GM12878 (cell line): Measurements from ENCODE around the gene AK8. TPM values are rescaled to one million over a fixed set of nuclear protein-coding genes. Genes with fewer than 3 reads are reported as not detected.

Experiments used
- ATAC-seq: fragments of 200-7000 bp; cut with Tn5 transposase; 3 replicates; pipeline ENCODE4 v1.9.1; 2020; ENCODE audit warnings: mild to moderate bottlenecking, moderate library complexity
- BruUV-seq: library from RNA; stranded (reverse); fragments of 400-500 nt; replicated peaks from 2 replicates; lab custom pipeline; 2021; lab: Mats Ljungman, UMichigan
- CTCF ChIA-PET: fragments of 300-600 bp; sonication (Branson Sonifier 250); formaldehyde crosslinking; extraction: SDS; loops from one replicate; lab custom pipeline; 2021; ENCODE audit warnings: inconsistent platforms; lab: Yijun Ruan, JAX
- POLR2A ChIA-PET: fragments of 350-600 bp; formaldehyde crosslinking; extraction: SDS; loops from one replicate; lab custom pipeline; 2021; ENCODE audit warnings: inconsistent platforms; lab: Charles Lee
- RAD21 ChIA-PET: fragments of 300-600 bp; sonication (Branson Sonifier 250); formaldehyde crosslinking; loops from one replicate; lab custom pipeline; 2023; ENCODE audit warnings: antibody characterized with exemption; ENCODE audit not compliant: unreplicated experiment; lab: Charles Lee
- SMC1A ChIA-PET: fragments of 300-600 bp; sonication (Branson Sonifier 250); formaldehyde crosslinking; loops from one replicate; lab custom pipeline; 2023; ENCODE audit not compliant: unreplicated experiment, uncharacterized antibody; lab: Charles Lee
- DNase-seq: peaks from one replicate; pipeline ENCODE4 v3.0.0-alpha.2; 2011; ENCODE audit warnings: low read depth, low spot score
- FAIRE-seq: peaks from 3 replicates; lab custom pipeline; 2011; peaks lifted over from hg19 to GRCh38; lab: Jason Lieb, UNC
- H2AFZ ChIP-seq: 2 replicates; pipeline ENCODE4 v1.6.0; 2011; ENCODE audit warnings: low read depth, low read length, control low read depth; ENCODE audit not compliant: control insufficient read depth
- H3K27ac ChIP-seq: 2 replicates; pipeline ENCODE4 v1.5.1; 2011; ENCODE audit warnings: control low read depth; ENCODE audit not compliant: control insufficient read depth, insufficient read depth
- H3K27me3 ChIP-seq, 2 experiments: replicated peaks in 1 of 2; 2 replicates each; pipeline versions ENCODE4 v1.6.0 to v1.6.1; 2011; ENCODE audit warnings: low read length in 1 of 2; ENCODE audit not compliant: control insufficient read depth in 2 of 2, insufficient read depth in 2 of 2
- H3K36me3 ChIP-seq, 2 experiments: 2 replicates each; pipeline ENCODE4 v1.5.1; 2011; ENCODE audit warnings: low read length in 1 of 2; ENCODE audit not compliant: control insufficient read depth in 2 of 2, insufficient read depth in 2 of 2
- H3K4me1 ChIP-seq: 2 replicates; pipeline ENCODE4 v1.6.1; 2011; ENCODE audit warnings: mild to moderate bottlenecking, low read length, moderate library complexity, mixed read lengths; ENCODE audit not compliant: control insufficient read depth, insufficient read depth
- H3K4me2 ChIP-seq: 2 replicates; pipeline ENCODE4 v1.6.0; 2011; ENCODE audit warnings: control low read depth; ENCODE audit not compliant: control insufficient read depth, insufficient read depth
- H3K4me3 ChIP-seq: fragments of 200-600 bp; sonication (generic); 2 replicates; pipeline ENCODE4 v1.5.1; 2016
- H3K79me2 ChIP-seq: 2 replicates; pipeline ENCODE4 v1.6.0; 2011; ENCODE audit warnings: low read length; ENCODE audit not compliant: control insufficient read depth, insufficient read depth
- H3K9ac ChIP-seq: 2 replicates; pipeline ENCODE4 v1.8.0; 2011; ENCODE audit warnings: low read length, control low read depth, mixed read lengths; ENCODE audit not compliant: control insufficient read depth, insufficient read depth
- H3K9me3 ChIP-seq: replicated peaks from 3 replicates; pipeline ENCODE4 v1.5.1; 2011; ENCODE audit warnings: mild to moderate bottlenecking, low read length; ENCODE audit not compliant: control insufficient read depth, insufficient read depth
- H4K20me1 ChIP-seq: 2 replicates; pipeline ENCODE4 v1.6.0; 2011; ENCODE audit not compliant: control insufficient read depth, insufficient read depth
- CBX5 ChIP-seq: sonication (generic); IDR thresholded peaks from 2 replicates; pipeline ENCODE4 v1.6.1; 2016; ENCODE audit warnings: low read depth, moderate library complexity, mild to moderate bottlenecking, inconsistent platforms
- CHD4 ChIP-seq: fragments of 200-600 bp; sonication (generic); IDR thresholded peaks from 2 replicates; pipeline ENCODE4 v1.6.1; 2016; ENCODE audit warnings: mild to moderate bottlenecking
- CREM ChIP-seq: IDR thresholded peaks from 2 replicates; pipeline ENCODE4 v1.6.1; 2014; ENCODE audit warnings: antibody characterized with exemption, low read depth
- DPF2 ChIP-seq: fragments of 450-650 bp; IDR thresholded peaks from 2 replicates; pipeline ENCODE4 v1.6.1; 2017; ENCODE audit warnings: mild to moderate bottlenecking
- EGR1 ChIP-seq, 2 experiments: IDR thresholded peaks; 1 replicate in 1 of 2; 2 replicates in 1 of 2; pipeline ENCODE4 v1.6.1; 2011 to 2012; ENCODE audit warnings: low read depth in 2 of 2, low read length in 2 of 2, borderline replicate concordance in 1 of 2, mild to moderate bottlenecking in 1 of 2, moderate library complexity in 1 of 2
- EP300 ChIP-seq, 2 experiments: fragments of 150-350 bp in 1 of 2; IDR thresholded peaks; 2 replicates each; pipeline ENCODE4 v1.6.1; 2011 to 2012; ENCODE audit warnings: low read depth in 2 of 2, low read length in 2 of 2, borderline replicate concordance in 1 of 2, improper control_type of control experiment in 1 of 2, inconsistent platforms in 1 of 2; ENCODE audit not compliant: control insufficient read depth in 1 of 2
- GATAD2B ChIP-seq: fragments of 450-650 bp; conservative IDR thresholded peaks from 2 replicates; pipeline ENCODE4 v1.6.1; 2017; ENCODE audit warnings: low read depth, mild to moderate bottlenecking, moderate library complexity
- IKZF1 ChIP-seq: fragments of 450-650 bp; conservative IDR thresholded peaks from 2 replicates; pipeline ENCODE4 v1.6.1; 2017; ENCODE audit warnings: antibody characterized with exemption, mild to moderate bottlenecking
- JUNB ChIP-seq: IDR thresholded peaks from 2 replicates; pipeline ENCODE4 v1.6.1; 2016; ENCODE audit warnings: antibody characterized with exemption, mild to moderate bottlenecking
- NR2C1 ChIP-seq: fragments of 450-650 bp; IDR thresholded peaks from 2 replicates; pipeline ENCODE4 v1.6.1; 2017; ENCODE audit warnings: antibody characterized with exemption, mild to moderate bottlenecking, moderate library complexity
- PAX5 ChIP-seq: IDR thresholded peaks from 2 replicates; pipeline ENCODE4 v1.6.1; 2011; ENCODE audit warnings: low read depth, low read length, borderline replicate concordance
- PKNOX1 ChIP-seq: fragments of 450-650 bp; IDR thresholded peaks from 2 replicates; pipeline ENCODE4 v1.6.1; 2016; ENCODE audit warnings: mild to moderate bottlenecking
- SREBF1 ChIP-seq: IDR thresholded peaks from 2 replicates; pipeline ENCODE4 v1.6.1; 2012; ENCODE audit warnings: mild to moderate bottlenecking, low read length
- USF1 ChIP-seq: IDR thresholded peaks from 2 replicates; pipeline ENCODE4 v1.6.1; 2011; ENCODE audit warnings: borderline replicate concordance, low read depth, mild to moderate bottlenecking, moderate library complexity, mixed read lengths, low read length; ENCODE audit not compliant: insufficient read depth; ENCODE audit errors: extremely low read length
- ZNF217 ChIP-seq: fragments of 450-650 bp; IDR thresholded peaks from 2 replicates; pipeline ENCODE4 v1.6.1; 2017; ENCODE audit warnings: antibody characterized with exemption, mild to moderate bottlenecking
- WGBS: methylation state at CpG from one replicate; pipeline ENCODE4 v1.1.6; 2016; ENCODE audit warnings: low lambda C conversion rate; ENCODE audit not compliant: insufficient replicate concordance, insufficient coverage; ENCODE audit errors: missing lambda C conversion rate; 5-methylcytosine and 5-hydroxymethylcytosine counted together
- in situ Hi-C: fragments of 300-500 bp; cut with MboI; formaldehyde crosslinking; loops from 9 replicates; pipeline ENCODE4 v1.14.3; 2018; ENCODE audit warnings: mixed read lengths
- intact Hi-C: fragments of 100-400 bp; cut with micrococcal nuclease; formaldehyde crosslinking; loops from one replicate; pipeline ENCODE4 v1.14.2; 2022; ENCODE audit not compliant: unreplicated experiment
- polyA plus RNA-seq, 11 experiments: library from polyadenylated mRNA; depleted of rRNA in 4 of 11; unstranded in 6 of 11; stranded (reverse) in 5 of 11; fragments of >200 nt; fragmentation: Nextera tagmentation in 4 of 11; fragmentation: Illumina TruSeq in 1 of 11; extraction: Ambion mirVana in 4 of 11; extraction: Trizol in 1 of 11; gene quantifications; 1 replicate in 1 of 11; 2 replicates in 10 of 11; pipeline versions ENCODE4 v1.2.1 to v1.2.3, GENCODE V29; 2011 to 2016; ENCODE audit warnings: inconsistent platforms in 2 of 11, missing spikeins in 2 of 11, low read depth in 1 of 11
- total RNA-seq, 4 experiments: library from RNA; depleted of rRNA in 3 of 4; stranded (reverse); fragments of >200 nt in 3 of 4; fragmentation: Illumina TruSeq in 1 of 4; extraction: Trizol in 1 of 4; gene quantifications; 2 replicates each; pipeline versions ENCODE4 v1.2.1 to v1.2.3, GENCODE V29; 2013 to 2021
- TF ChIP-seq, protein P1 (sequence below): fragments of 150-350 bp; IDR thresholded peaks from 2 replicates; pipeline ENCODE4 v1.6.1; 2014; ENCODE audit warnings: mild to moderate bottlenecking, low read depth, low read length
- TF ChIP-seq, protein P2 (sequence below): fragments of 450-650 bp; IDR thresholded peaks from 2 replicates; pipeline ENCODE4 v1.6.1; 2017; ENCODE audit warnings: mild to moderate bottlenecking, moderate library complexity

The AK8 gene
- total and polyA plus RNA-seq, 10 of the 15 experiments (the other 5 are each of a cell fraction or from before 2014, with no cell fraction given), result 0.03 to 0.12 (median 0.06) TPM; not detected in 5

DNA sequence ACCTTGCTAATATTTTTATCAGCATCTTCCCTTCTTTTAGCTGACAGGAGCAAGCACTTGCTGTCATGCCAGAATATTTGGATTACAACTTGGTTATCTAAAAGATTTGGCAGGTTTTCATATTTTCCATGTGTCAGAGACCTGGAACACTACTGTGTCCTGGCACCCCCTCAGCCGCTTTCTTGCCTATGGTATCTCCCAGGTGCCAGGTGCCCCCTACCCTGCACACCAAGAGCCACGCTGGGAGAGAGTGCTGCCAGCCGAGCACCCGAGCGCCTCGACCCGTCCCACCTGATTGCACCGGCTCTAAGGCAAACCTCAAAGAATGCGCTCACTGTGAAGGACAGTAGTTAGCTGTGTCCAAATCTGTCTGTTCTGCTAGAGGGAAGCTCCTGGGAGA, 123.0 kb downstream of the AK8 start:
- intact Hi-C loops, result no loop called here
- Histone ChIP-seq H3K4me1 (no peaks in the 10 kb centered on the region), H3K79me2 (no peaks in the 10 kb centered on the region), H4K20me1 (no peaks in the 10 kb centered on the region), H3K27me3 (peaks cover 2% of the 10 kb centered on the region in 2 experiments; a peak in 1 of 4 replicates), H3K36me3 (no peaks in the 10 kb centered on the region), H3K27ac (no peak overlapping the region), H3K9ac (no peak overlapping the region), H3K4me3 (no peak overlapping the region), H3K9me3 (no peaks in the 10 kb centered on the region), H3K4me2 (no peak overlapping the region), H2AFZ (no peak overlapping the region)
- FAIRE-seq (no peak), DNase-seq (no peak), ATAC-seq (no peak)
- POLR2A ChIA-PET, result no interaction called here
- CTCF ChIA-PET, result interaction anchor here (0.6 to 1.7 kb wide), 2 partner anchors 14 to 342 kb away, joined by 3 to 5 read pairs; no protein-coding TSS in a partner anchor
- RAD21 ChIA-PET, result no interaction called here
- in situ Hi-C loops, result no loop called here
- no TSS peak for BruUV-seq
- SMC1A ChIA-PET, result interaction anchor here (0.8 kb wide), 1 partner anchor 14 kb away, joined by 3 read pairs; no protein-coding TSS in a partner anchor
- WGBS, result 52% methylated on average over 9 of the region's 9 CpGs
- TF ChIP-seq PAX5 (no peak), USF1 (no peak), EGR1 (IDR thresholded peaks at IDR 0.05; ENCODE audit: borderline replicate concordance in 1 of 2, low read depth in 2 of 2, low read length in 2 of 2) (no peak), IKZF1 (no peak), EP300 (IDR thresholded peaks at IDR 0.05; ENCODE audit: borderline replicate concordance in 1 of 2, control insufficient read depth in 1 of 2, low read depth in 2 of 2, low read length in 2 of 2) (no peak), SREBF1 (no peak), PKNOX1 (no peak), ZNF217 (no peak), CBX5 (no peak), GATAD2B (no peak), DPF2 (no peak), CREM (no peak), CHD4 (no peak), JUNB (no peak), NR2C1 (no peak)
- TF ChIP-seq, protein P1, sequence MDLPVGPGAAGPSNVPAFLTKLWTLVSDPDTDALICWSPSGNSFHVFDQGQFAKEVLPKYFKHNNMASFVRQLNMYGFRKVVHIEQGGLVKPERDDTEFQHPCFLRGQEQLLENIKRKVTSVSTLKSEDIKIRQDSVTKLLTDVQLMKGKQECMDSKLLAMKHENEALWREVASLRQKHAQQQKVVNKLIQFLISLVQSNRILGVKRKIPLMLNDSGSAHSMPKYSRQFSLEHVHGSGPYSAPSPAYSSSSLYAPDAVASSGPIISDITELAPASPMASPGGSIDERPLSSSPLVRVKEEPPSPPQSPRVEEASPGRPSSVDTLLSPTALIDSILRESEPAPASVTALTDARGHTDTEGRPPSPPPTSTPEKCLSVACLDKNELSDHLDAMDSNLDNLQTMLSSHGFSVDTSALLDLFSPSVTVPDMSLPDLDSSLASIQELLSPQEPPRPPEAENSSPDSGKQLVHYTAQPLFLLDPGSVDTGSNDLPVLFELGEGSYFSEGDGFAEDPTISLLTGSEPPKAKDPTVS, result no peak
- TF ChIP-seq, protein P2, sequence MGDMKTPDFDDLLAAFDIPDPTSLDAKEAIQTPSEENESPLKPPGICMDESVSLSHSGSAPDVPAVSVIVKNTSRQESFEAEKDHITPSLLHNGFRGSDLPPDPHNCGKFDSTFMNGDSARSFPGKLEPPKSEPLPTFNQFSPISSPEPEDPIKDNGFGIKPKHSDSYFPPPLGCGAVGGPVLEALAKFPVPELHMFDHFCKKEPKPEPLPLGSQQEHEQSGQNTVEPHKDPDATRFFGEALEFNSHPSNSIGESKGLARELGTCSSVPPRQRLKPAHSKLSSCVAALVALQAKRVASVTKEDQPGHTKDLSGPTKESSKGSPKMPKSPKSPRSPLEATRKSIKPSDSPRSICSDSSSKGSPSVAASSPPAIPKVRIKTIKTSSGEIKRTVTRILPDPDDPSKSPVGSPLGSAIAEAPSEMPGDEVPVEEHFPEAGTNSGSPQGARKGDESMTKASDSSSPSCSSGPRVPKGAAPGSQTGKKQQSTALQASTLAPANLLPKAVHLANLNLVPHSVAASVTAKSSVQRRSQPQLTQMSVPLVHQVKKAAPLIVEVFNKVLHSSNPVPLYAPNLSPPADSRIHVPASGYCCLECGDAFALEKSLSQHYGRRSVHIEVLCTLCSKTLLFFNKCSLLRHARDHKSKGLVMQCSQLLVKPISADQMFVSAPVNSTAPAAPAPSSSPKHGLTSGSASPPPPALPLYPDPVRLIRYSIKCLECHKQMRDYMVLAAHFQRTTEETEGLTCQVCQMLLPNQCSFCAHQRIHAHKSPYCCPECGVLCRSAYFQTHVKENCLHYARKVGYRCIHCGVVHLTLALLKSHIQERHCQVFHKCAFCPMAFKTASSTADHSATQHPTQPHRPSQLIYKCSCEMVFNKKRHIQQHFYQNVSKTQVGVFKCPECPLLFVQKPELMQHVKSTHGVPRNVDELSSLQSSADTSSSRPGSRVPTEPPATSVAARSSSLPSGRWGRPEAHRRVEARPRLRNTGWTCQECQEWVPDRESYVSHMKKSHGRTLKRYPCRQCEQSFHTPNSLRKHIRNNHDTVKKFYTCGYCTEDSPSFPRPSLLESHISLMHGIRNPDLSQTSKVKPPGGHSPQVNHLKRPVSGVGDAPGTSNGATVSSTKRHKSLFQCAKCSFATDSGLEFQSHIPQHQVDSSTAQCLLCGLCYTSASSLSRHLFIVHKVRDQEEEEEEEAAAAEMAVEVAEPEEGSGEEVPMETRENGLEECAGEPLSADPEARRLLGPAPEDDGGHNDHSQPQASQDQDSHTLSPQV, result no peak
